ENCODE measurements around the gene SRSF12. TPM values are rescaled to one million over a fixed set of nuclear protein-coding genes. Genes with fewer than 3 reads are reported as not detected.

Gene SRSF12
- total RNA-seq, 1 donor from 2014 or later, result 0.07 TPM

- Mint-ChIP-seq H3K9me3 (no peaks in the 10 kb centered on the region), H3K4me3 (ENCODE audit: low read depth) (no peak overlapping the region), H3K27ac (no peak overlapping the region), H3K27me3 (ENCODE audit: low read depth) (peaks cover 9% of the 10 kb centered on the region), H3K4me1 (ENCODE audit: low read depth) (no peaks in the 10 kb centered on the region), H3K36me3 (ENCODE audit: low read depth) (no peaks in the 10 kb centered on the region)
- intact Hi-C loops (cut with micrococcal nuclease), result no loop called here
- no peak for DNase-seq (ENCODE audit: low spot score)
Observed at GRCh38 chr6:89057759-89058158, 60.1 kb downstream of the SRSF12 start.

GRCh38 chr6:89054208-89054607, 63.7 kb downstream of the SRSF12 start:
- H3K9me3 Mint-ChIP-seq, result no peaks in the 10 kb centered on the region
- H3K27ac Mint-ChIP-seq, result no peak overlapping the region
- peaks cover 4% of the 10 kb centered on the region for H3K27me3 Mint-ChIP-seq (ENCODE audit: low read depth)
- peaks cover 8% of the 10 kb centered on the region for H3K4me1 Mint-ChIP-seq (ENCODE audit: low read depth)
- no peaks in the 10 kb centered on the region for H3K36me3 Mint-ChIP-seq (ENCODE audit: low read depth)
- H3K4me3 Mint-ChIP-seq (ENCODE audit: low read depth), result no peak overlapping the region
- no peak for DNase-seq (ENCODE audit: low spot score)
- intact Hi-C loops (cut with micrococcal nuclease), result no loop called here

- no peaks in the 10 kb centered on the region for H3K36me3 Mint-ChIP-seq (ENCODE audit: low read depth)
- intact Hi-C loops (cut with micrococcal nuclease), result no loop called here
- H3K27ac Mint-ChIP-seq, result no peak overlapping the region
- H3K4me3 Mint-ChIP-seq (ENCODE audit: low read depth), result no peak overlapping the region
- peaks cover 3% of the 10 kb centered on the region for H3K27me3 Mint-ChIP-seq (ENCODE audit: low read depth)
- H3K4me1 Mint-ChIP-seq (ENCODE audit: low read depth), result peaks cover 8% of the 10 kb centered on the region
- no peak for DNase-seq (ENCODE audit: low spot score)
- H3K9me3 Mint-ChIP-seq, result no peaks in the 10 kb centered on the region
Observed at GRCh38 chr6:89051676-89052075, 66.2 kb downstream of the SRSF12 start.

- H3K27ac Mint-ChIP-seq, result no peak overlapping the region
- no peak for DNase-seq (ENCODE audit: low spot score)
- no peak overlapping the region for H3K4me3 Mint-ChIP-seq (ENCODE audit: low read depth)
- H3K36me3 Mint-ChIP-seq (ENCODE audit: low read depth), result no peaks in the 10 kb centered on the region
- H3K9me3 Mint-ChIP-seq, result no peaks in the 10 kb centered on the region
- intact Hi-C loops (cut with micrococcal nuclease), result no loop called here
- peaks cover 3% of the 10 kb centered on the region for H3K27me3 Mint-ChIP-seq (ENCODE audit: low read depth)
- H3K4me1 Mint-ChIP-seq (ENCODE audit: low read depth), result peaks cover 8% of the 10 kb centered on the region
Observed at GRCh38 chr6:89050697-89051096, 67.2 kb downstream of the SRSF12 start.

- H3K27me3 Mint-ChIP-seq (ENCODE audit: low read depth), result peaks cover 3% of the 10 kb centered on the region
- H3K9me3 Mint-ChIP-seq, result no peaks in the 10 kb centered on the region
- no peak overlapping the region for H3K27ac Mint-ChIP-seq
- H3K36me3 Mint-ChIP-seq (ENCODE audit: low read depth), result no peaks in the 10 kb centered on the region
- intact Hi-C loops (cut with micrococcal nuclease), result no loop called here
- peaks cover 8% of the 10 kb centered on the region for H3K4me1 Mint-ChIP-seq (ENCODE audit: low read depth)
- H3K4me3 Mint-ChIP-seq (ENCODE audit: low read depth), result no peak overlapping the region
- DNase-seq (ENCODE audit: low spot score), result no peak
Observed at GRCh38 chr6:89050155-89050554, 67.7 kb downstream of the SRSF12 start.

GRCh38 chr6:89048985-89049384, 68.9 kb downstream of the SRSF12 start:
- Mint-ChIP-seq H3K4me1 (ENCODE audit: low read depth) (peaks cover 8% of the 10 kb centered on the region), H3K9me3 (no peaks in the 10 kb centered on the region), H3K27me3 (ENCODE audit: low read depth) (peaks cover 3% of the 10 kb centered on the region), H3K4me3 (ENCODE audit: low read depth) (no peak overlapping the region), H3K27ac (no peak overlapping the region), H3K36me3 (ENCODE audit: low read depth) (no peaks in the 10 kb centered on the region)
- DNase-seq (ENCODE audit: low spot score), result no peak
- intact Hi-C loops (cut with micrococcal nuclease), result no loop called here

GRCh38 chr6:89048288-89048923, 69.5 kb downstream of the SRSF12 start:
- Mint-ChIP-seq H3K27ac (no peak overlapping the region), H3K27me3 (ENCODE audit: low read depth) (peaks cover 3% of the 10 kb centered on the region), H3K4me1 (ENCODE audit: low read depth) (peaks cover 8% of the 10 kb centered on the region), H3K4me3 (ENCODE audit: low read depth) (no peak overlapping the region), H3K36me3 (ENCODE audit: low read depth) (no peaks in the 10 kb centered on the region), H3K9me3 (no peaks in the 10 kb centered on the region)
- intact Hi-C loops (cut with micrococcal nuclease), result no loop called here
- no peak for DNase-seq (ENCODE audit: low spot score)

GRCh38 chr6:89047473-89047872, 70.4 kb downstream of the SRSF12 start:
- intact Hi-C loops (cut with micrococcal nuclease), result no loop called here
- peaks cover 3% of the 10 kb centered on the region for H3K27me3 Mint-ChIP-seq (ENCODE audit: low read depth)
- H3K9me3 Mint-ChIP-seq, result no peaks in the 10 kb centered on the region
- H3K4me1 Mint-ChIP-seq (ENCODE audit: low read depth), result peaks cover 8% of the 10 kb centered on the region
- H3K27ac Mint-ChIP-seq, result no peak overlapping the region
- no peak for DNase-seq (ENCODE audit: low spot score)
- H3K4me3 Mint-ChIP-seq (ENCODE audit: low read depth), result no peak overlapping the region
- no peaks in the 10 kb centered on the region for H3K36me3 Mint-ChIP-seq (ENCODE audit: low read depth)

Other genes starting within 250 kb of the SRSF12 start
- 23.5 and 24.2 TPM in 2 replicates for gene RNGTT, start 154.5 kb downstream of the SRSF12 start, total RNA-seq
- gene PNRC1, start 37.3 kb downstream of the SRSF12 start, total RNA-seq, result 60.7 and 66.0 TPM in 2 replicates
- gene PM20D2, start 28.0 kb upstream of the SRSF12 start, total RNA-seq, result 14.8 and 15.3 TPM in 2 replicates
- not detected in 2 replicates for gene GABRR1, start 99.3 kb upstream of the SRSF12 start, total RNA-seq
- 0.34 and 0.78 TPM in 2 replicates for gene GABRR2, start 197.2 kb upstream of the SRSF12 start, total RNA-seq
- gene UBE2J1, start 234.7 kb upstream of the SRSF12 start, total RNA-seq, result 34.4 and 34.8 TPM in 2 replicates